MCF 10A (cell line): ENCODE data around the gene GPR84. TPM values are rescaled to one million over a fixed set of nuclear protein-coding genes. Genes with fewer than 3 reads are reported as not detected.

Experiments
- BruUV-seq: library from RNA; stranded (reverse); fragments of 400-500 nt; replicated peaks from 2 replicates; lab custom pipeline; 2021; lab: Mats Ljungman, UMichigan
- CTCF ChIA-PET: fragments of 300-600 bp; sonication (Branson Sonifier 250); formaldehyde crosslinking; extraction: SDS; loops from one replicate; lab custom pipeline; 2021; ENCODE audit warnings: antibody characterized with exemption, inconsistent platforms; lab: Yijun Ruan, JAX
- POLR2A ChIA-PET: fragments of 300-600, 350-650 bp; sonication (Branson Sonifier 250); formaldehyde crosslinking; extraction: SDS; loops from one replicate; lab custom pipeline; 2020; ENCODE audit warnings: antibody characterized with exemption, inconsistent platforms; lab: Yijun Ruan, JAX
- DNase-seq: peaks from one replicate; pipeline ENCODE4 v3.0.0-alpha.2; 2018; ENCODE audit not compliant: unreplicated experiment
- H3K27ac Mint-ChIP-seq: one replicate; pipeline ENCODE4 v1.8.0; 2022; ENCODE audit warnings: mild to moderate bottlenecking, low read depth, mixed read lengths; ENCODE audit not compliant: unreplicated experiment
- H3K27me3 Mint-ChIP-seq: one replicate; pipeline ENCODE4 v1.8.0; 2022; ENCODE audit warnings: mixed read lengths; ENCODE audit not compliant: insufficient read depth, unreplicated experiment
- H3K36me3 Mint-ChIP-seq: one replicate; pipeline ENCODE4 v1.8.0; 2022; ENCODE audit warnings: mild to moderate bottlenecking, moderate library complexity, mixed read lengths; ENCODE audit not compliant: insufficient read depth, unreplicated experiment
- H3K4me1 Mint-ChIP-seq: one replicate; pipeline ENCODE4 v1.8.0; 2022; ENCODE audit warnings: mixed read lengths; ENCODE audit not compliant: insufficient read depth, unreplicated experiment
- H3K4me3 Mint-ChIP-seq: one replicate; pipeline ENCODE4 v1.8.0; 2022; ENCODE audit warnings: mild to moderate bottlenecking, moderate library complexity, mixed read lengths; ENCODE audit not compliant: unreplicated experiment
- H3K9me3 Mint-ChIP-seq: one replicate; pipeline ENCODE4 v1.8.0; 2022; ENCODE audit warnings: mixed read lengths; ENCODE audit not compliant: unreplicated experiment
- CTCF ChIP-seq: fragments of 200-600 bp; IDR thresholded peaks from one replicate; pipeline ENCODE4 v1.8.0; 2022; ENCODE audit warnings: antibody characterized with exemption, mild to moderate bottlenecking; ENCODE audit not compliant: unreplicated experiment
- intact Hi-C: fragments of 100-400 bp; cut with micrococcal nuclease; formaldehyde crosslinking; loops from 2 replicates; pipeline ENCODE4 v1.14.1; 2022
- total RNA-seq: library from RNA; stranded (reverse); gene quantifications from 2 replicates; pipeline ENCODE4 v1.2.3, GENCODE V29; 2022

The GPR84 gene
- total RNA-seq, 1 experiment from 2014 or later: not detected

DNA sequence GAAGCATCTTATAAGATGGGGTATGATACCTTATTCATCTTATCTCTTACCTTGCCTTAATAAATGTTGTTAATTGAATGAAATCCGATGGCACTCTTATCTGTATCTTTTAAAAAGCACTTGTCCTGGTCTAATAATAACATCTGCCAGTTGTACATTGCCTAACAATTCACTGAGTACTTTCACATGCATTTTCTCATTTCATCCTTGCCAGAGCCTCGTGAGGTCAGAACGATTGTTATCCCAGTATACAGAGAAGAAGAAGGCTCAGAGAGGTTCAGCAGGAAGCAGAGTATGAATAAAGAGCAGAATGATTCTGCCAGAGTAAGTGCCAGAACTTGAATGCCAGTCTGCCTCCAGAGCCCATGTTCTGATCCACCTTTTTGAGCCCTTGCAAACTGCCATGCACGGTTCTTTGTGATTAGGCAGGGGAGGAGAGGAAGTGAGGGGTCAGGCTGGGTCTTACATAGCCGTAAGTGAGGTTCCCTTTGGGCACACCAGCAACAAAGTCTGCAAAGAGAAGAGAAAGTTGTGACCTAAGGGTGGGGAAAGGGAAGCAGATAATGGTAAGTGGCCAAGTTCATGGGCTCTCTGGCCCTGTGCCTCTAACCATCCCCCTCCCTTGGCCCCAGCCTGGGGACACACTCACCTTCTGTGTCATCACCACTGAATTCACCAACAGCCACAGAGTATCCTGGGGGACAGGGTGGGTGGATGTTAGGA lies 43.1 kb upstream of the GPR84 start:
- CTCF ChIA-PET: interaction anchor here (0.5 to 1.4 kb wide), 4 partner anchors 14 to 1550 kb away, joined by 3 to 5 read pairs (median 4); no protein-coding TSS in a partner anchor
- intact Hi-C loops: no loop called here
- peaks cover 78% of the 10 kb centered on the region for H3K36me3 Mint-ChIP-seq
- H3K4me1 Mint-ChIP-seq: peaks cover 16% of the 10 kb centered on the region
- DNase-seq: no peak
- POLR2A ChIA-PET: no interaction called here
- BruUV-seq: TSS peak; percentile 23
- H3K27me3 Mint-ChIP-seq: no peaks in the 10 kb centered on the region
- H3K9me3 Mint-ChIP-seq: no peaks in the 10 kb centered on the region
- TF ChIP-seq CTCF: no peak
- peak overlapping the region; percentile 71 for H3K27ac Mint-ChIP-seq
- no peak overlapping the region for H3K4me3 Mint-ChIP-seq

DNA sequence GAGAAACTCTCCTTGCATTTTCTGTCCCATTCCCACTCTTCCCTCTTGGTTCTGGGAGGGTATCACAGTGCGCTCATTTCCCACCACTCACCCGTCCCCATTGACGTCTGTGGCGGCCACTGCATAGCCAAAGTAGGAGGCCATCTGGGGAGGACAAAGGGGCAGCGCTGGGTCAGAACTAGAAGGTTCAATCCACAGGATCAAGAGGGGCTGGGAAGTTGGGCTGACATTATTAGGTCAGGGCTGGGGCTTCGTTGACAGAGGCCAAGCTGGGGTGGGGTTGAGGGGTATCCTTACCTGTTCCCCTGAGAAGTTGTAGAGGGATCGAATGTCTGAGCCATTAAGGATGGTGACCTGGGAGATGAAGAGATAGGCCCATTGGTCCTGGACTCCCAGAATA lies 41.3 kb upstream of the GPR84 start:
- H3K36me3 Mint-ChIP-seq: peaks cover 82% of the 10 kb centered on the region
- H3K4me3 Mint-ChIP-seq: no peak overlapping the region
- no peak for TF ChIP-seq CTCF
- peaks cover 12% of the 10 kb centered on the region for H3K4me1 Mint-ChIP-seq
- no peak for DNase-seq
- intact Hi-C loops: no loop called here
- BruUV-seq: no TSS peak
- H3K9me3 Mint-ChIP-seq: no peaks in the 10 kb centered on the region
- no peak overlapping the region for H3K27ac Mint-ChIP-seq
- CTCF ChIA-PET: interaction anchor here (0.6 to 12.3 kb wide), 7 partner anchors 9 to 376 kb away, joined by 3 to 982 read pairs (median 9); partner anchors contain the start of gene ITGA5
- POLR2A ChIA-PET: interaction anchor here (0.5 to 0.7 kb wide), 2 partner anchors 32 to 105 kb away, joined by 3 to 4 read pairs; no protein-coding TSS in a partner anchor
- H3K27me3 Mint-ChIP-seq: no peaks in the 10 kb centered on the region

DNA sequence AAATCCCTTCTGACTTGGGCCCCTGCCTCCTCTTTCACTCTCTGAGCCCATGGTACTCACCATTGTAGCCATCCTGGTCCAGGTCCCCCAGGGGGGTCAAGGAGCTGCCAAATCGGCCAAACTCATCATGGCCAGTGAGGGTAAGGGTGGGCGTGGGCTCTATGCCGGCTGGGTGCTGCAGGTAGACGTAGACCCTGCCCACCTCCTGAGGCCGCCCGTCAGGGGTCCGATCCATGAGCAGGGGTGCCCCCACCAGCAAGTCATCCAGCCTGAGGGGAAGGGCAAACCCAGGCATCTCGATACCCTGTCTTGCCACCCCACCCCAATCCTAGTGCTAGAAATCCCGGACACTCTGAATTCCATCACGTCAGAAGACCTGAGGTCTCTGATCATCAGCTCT lies 40.8 kb upstream of the GPR84 start:
- ChIA-PET POLR2A (interaction anchor here (0.5 kb wide), 1 partner anchor 105 kb away, joined by 3 read pairs; no protein-coding TSS in a partner anchor), CTCF (interaction anchor here (0.6 to 12.3 kb wide), 10 partner anchors 10 to 375 kb away, joined by 3 to 982 read pairs (median 4); partner anchors contain the start of gene ITGA5)
- Mint-ChIP-seq H3K27me3 (no peaks in the 10 kb centered on the region), H3K4me3 (no peak overlapping the region), H3K9me3 (no peaks in the 10 kb centered on the region), H3K36me3 (peaks cover 86% of the 10 kb centered on the region), H3K27ac (no peak overlapping the region), H3K4me1 (peaks cover 12% of the 10 kb centered on the region)
- DNase-seq: no peak
- TF ChIP-seq CTCF: no peak
- no TSS peak for BruUV-seq
- intact Hi-C loops: no loop called here
